Measurements from ENCODE around the gene ADRA2C. TPM values are rescaled to one million over a fixed set of nuclear protein-coding genes. Genes with fewer than 3 reads are reported as not detected.

Gene ADRA2C
- total RNA-seq, 2 donors from 2014 or later: not detected

DNA sequence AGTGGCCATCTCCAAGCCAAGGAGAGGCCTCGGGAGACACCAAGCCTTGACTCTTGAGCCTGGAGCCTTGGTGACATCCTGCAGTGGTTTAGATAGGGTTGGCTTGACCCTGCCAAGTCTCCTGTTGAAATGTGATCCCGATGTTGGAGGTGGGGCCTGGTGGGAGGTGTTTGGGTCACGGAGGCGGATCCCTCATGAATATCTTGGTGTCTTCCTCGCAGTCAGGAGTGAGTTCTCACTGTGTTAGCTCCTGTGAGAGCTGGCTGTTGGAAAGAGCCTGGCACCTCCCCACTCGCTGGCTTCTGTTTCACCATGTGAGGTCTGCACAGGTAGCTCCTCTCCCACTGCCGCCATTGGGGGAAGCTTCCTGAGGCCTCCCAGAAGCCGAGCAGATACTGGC lies 38.8 kb downstream of the ADRA2C start:
- H3K9me3 ChIP-seq (ENCODE audit: control insufficient read depth, low read length, poor library complexity, severe bottlenecking): no peaks in the 10 kb centered on the region
- no peak for ATAC-seq
- H3K27me3 Mint-ChIP-seq: peaks cover 30% of the 10 kb centered on the region
- no peak for DNase-seq
- peaks cover 2% of the 10 kb centered on the region for H3K4me1 Mint-ChIP-seq
- H3K4me3 Mint-ChIP-seq: no peak overlapping the region
- no peak overlapping the region for H3K27ac Mint-ChIP-seq
- no peaks in the 10 kb centered on the region for H3K36me3 Mint-ChIP-seq (ENCODE audit: low read depth)

DNA sequence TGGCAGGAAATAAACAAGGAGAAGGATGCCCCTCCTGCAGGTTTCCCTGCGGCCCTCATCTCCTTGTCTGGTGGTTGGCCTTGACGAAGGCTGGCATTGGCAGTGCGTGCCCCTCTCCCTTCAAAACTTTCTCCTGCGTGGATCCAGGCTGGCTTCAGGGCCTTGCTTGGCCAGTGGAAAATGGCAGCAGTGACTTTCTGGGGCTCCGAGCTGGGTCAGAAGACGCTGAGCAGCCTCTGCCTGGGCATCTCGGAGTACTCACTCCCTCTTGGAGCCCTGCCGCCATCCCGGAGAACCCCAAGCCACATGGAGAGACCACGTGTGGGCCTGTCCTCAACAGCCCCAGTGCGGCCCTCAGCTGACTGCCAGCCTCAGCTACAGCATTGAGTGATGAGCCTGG lies 39.5 kb downstream of the ADRA2C start:
- Mint-ChIP-seq H3K4me1 (peaks cover 2% of the 10 kb centered on the region), H3K4me3 (no peak overlapping the region), H3K36me3 (ENCODE audit: low read depth) (no peaks in the 10 kb centered on the region), H3K27ac (no peak overlapping the region), H3K27me3 (peaks cover 33% of the 10 kb centered on the region)
- no peaks in the 10 kb centered on the region for H3K9me3 ChIP-seq (ENCODE audit: control insufficient read depth, low read length, poor library complexity, severe bottlenecking)
- DNase-seq: no peak
- ATAC-seq: no peak

DNA sequence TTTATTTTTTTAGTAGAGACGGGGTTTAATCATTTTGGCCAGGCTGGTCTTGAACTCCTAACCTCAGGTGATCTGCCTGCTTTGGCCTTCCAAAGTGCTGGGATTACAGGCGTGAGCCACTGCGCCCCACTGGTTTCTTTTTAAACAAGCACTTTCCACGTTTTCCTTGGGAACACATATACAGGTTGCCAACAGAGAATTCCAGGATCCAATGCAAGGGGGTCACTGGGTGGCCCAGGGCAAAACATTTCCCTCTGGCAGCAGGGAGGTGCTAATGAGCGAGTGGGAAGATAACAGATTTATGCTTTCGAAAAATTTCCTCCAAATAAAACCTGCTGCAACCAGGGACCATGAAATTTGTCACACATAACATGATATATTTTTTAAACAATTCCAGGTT lies 41.1 kb downstream of the ADRA2C start:
- no peaks in the 10 kb centered on the region for H3K36me3 Mint-ChIP-seq (ENCODE audit: low read depth)
- H3K4me1 Mint-ChIP-seq: peaks cover 2% of the 10 kb centered on the region
- H3K4me3 Mint-ChIP-seq: no peak overlapping the region
- no peaks in the 10 kb centered on the region for H3K9me3 ChIP-seq (ENCODE audit: control insufficient read depth, low read length, poor library complexity, severe bottlenecking)
- H3K27me3 Mint-ChIP-seq: peaks cover 36% of the 10 kb centered on the region
- ATAC-seq (no peak), DNase-seq (no peak)
- H3K27ac Mint-ChIP-seq: no peak overlapping the region

DNA sequence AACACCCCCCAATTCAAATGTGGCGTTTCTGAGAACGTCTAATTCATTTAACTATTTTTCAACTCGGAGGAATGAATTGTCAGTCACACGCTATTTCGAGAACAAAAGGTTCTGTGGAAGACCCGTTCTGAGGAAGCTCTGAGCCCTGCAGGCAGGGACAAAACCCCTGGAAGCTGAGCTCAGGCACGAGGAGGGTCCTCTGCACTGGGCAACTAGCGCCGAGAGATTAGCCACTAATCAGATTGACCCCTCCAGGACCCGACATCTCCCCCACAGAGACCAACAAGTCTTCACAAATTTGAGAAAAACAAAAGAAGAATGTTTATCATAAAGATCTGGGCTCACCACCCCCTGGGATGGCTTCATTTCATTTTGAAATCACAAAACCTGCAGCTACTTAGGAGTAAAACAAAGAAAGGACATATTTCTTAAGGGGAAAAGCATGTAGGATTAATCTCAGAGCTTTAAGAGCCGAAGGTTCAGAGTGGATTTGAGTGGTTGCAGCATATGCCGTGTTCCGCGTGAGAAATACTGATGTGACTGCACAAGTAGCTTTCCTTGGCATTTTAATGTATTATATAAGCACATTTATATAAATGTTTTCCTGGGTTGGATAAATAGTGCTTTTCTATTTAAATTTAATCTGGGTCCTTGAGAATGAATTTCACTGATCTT lies 41.8 kb downstream of the ADRA2C start:
- Mint-ChIP-seq H3K27ac (no peak overlapping the region), H3K4me3 (no peak overlapping the region), H3K36me3 (ENCODE audit: low read depth) (no peaks in the 10 kb centered on the region), H3K4me1 (peaks cover 2% of the 10 kb centered on the region), H3K27me3 (peaks cover 36% of the 10 kb centered on the region)
- no peak for ATAC-seq
- no peak for DNase-seq
- no peaks in the 10 kb centered on the region for H3K9me3 ChIP-seq (ENCODE audit: control insufficient read depth, low read length, poor library complexity, severe bottlenecking)

DNA sequence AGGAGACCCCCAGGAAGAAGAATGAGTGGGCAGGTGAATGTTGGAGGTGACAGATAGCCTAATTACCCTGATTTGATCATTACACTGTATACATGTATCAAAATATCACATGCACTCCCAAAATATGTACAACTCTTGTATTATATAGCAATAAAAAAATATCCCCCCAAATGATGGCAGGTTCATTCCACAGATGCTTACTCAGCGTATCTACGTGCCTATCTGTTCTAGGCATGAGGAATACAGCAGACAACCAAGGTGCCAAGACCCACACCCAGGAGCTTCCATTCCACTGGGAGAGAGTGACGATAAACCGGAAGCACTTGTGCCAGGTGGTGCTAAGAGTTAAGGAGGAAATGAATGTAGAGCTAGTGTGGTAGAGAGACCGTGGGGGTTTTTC lies 42.4 kb downstream of the ADRA2C start:
- Mint-ChIP-seq H3K27ac (no peak overlapping the region), H3K27me3 (peaks cover 36% of the 10 kb centered on the region), H3K4me3 (no peak overlapping the region), H3K36me3 (ENCODE audit: low read depth) (no peaks in the 10 kb centered on the region), H3K4me1 (peaks cover 2% of the 10 kb centered on the region)
- H3K9me3 ChIP-seq (ENCODE audit: control insufficient read depth, low read length, poor library complexity, severe bottlenecking): no peaks in the 10 kb centered on the region
- DNase-seq (no peak), ATAC-seq (no peak)

DNA sequence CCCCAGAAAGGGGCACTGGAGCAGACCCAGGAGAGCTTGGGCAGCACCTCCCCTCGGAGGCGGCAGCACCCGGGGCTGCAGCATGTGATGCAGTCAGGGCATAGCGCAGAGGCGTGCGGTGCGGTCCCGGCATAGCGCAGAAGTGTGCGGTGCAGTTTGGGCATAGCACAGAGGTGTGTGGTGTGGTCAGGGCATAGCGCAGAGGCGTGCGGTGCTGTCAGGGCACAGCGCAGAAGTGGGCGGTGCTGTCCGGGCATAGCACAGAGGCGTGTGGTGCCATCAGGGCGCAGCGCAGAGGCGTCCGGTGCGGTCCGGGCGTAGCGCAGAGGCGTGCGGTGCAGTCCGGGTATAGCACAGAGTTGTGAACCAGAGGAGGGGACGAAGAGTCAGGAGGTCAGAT lies 42.8 kb downstream of the ADRA2C start:
- peaks cover 36% of the 10 kb centered on the region for H3K27me3 Mint-ChIP-seq
- no peak for ATAC-seq

DNA sequence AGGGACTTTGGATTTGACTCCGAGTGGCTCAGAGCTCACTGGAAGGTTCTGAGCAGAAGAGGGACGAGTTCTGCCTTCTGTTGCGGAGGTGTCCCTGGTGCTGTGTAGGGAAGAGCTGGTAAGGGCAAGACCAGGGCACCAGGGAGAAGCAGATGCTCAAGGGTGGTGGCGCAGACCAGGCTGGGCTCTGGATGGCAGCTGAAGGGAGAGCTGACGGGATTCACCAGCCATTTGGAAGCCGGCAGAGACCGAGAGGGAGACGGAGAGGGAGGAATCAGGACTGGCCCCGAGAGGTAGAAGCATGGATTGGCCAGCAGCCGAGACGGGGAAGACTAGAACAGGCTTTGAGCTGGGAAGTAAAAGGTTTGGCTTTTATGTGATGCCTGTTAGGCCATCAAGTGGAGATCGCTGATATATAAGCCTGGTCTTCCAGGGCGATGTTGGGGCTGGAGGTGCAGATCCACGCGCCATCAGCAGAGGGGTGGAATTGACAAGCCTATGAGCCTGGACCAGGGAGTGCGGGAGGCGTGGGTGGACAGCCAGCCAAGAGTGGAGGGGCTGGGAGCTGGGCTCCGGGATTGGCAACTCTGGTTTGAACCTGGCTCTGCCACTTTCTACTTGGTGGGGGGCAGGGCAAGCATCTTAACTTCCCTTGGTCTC lies 43.4 kb downstream of the ADRA2C start:
- no peak overlapping the region for H3K4me3 Mint-ChIP-seq
- no peak for ATAC-seq
- H3K9me3 ChIP-seq (ENCODE audit: control insufficient read depth, low read length, poor library complexity, severe bottlenecking): no peaks in the 10 kb centered on the region
- no peaks in the 10 kb centered on the region for H3K36me3 Mint-ChIP-seq (ENCODE audit: low read depth)
- H3K27ac Mint-ChIP-seq: no peak overlapping the region
- DNase-seq: no peak
- no peaks in the 10 kb centered on the region for H3K4me1 Mint-ChIP-seq
- H3K27me3 Mint-ChIP-seq: peaks cover 36% of the 10 kb centered on the region

More for the DNA sequence above, 42.8 kb downstream of the ADRA2C start:
- no peak for DNase-seq
- Mint-ChIP-seq H3K36me3 (ENCODE audit: low read depth) (no peaks in the 10 kb centered on the region), H3K27ac (no peak overlapping the region), H3K4me1 (peaks cover 2% of the 10 kb centered on the region), H3K4me3 (no peak overlapping the region)
- no peaks in the 10 kb centered on the region for H3K9me3 ChIP-seq (ENCODE audit: control insufficient read depth, low read length, poor library complexity, severe bottlenecking)

DNA sequence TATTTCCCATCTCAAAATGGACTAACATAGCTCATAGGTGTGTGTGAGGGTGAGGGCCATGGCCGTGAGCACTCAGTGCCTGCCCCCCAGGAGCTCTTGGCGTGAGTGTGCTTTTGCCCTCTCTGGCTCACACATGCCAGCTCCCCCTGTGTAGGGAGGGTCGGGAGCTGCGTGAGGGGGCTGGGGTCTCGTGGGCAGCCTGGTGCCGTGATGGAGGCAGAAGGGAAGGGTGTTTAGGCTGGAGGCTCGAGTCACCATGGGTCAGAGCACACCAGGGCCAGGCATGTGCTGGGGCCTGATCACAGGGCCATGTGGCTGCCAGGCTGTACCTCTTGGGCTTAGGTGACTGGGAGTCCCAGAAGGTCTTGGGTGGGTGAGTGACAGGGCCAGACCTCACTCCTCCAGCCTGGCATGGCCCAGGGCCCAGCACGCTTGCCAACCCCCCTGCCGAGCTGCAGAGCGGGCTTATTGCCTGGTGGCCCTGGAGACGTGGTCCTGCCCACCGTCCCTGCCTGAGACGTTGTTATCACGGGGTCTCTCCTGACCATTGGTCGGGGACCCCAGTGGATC lies 44.0 kb downstream of the ADRA2C start:
- H3K36me3 Mint-ChIP-seq (ENCODE audit: low read depth): no peaks in the 10 kb centered on the region
- H3K4me1 Mint-ChIP-seq: no peaks in the 10 kb centered on the region
- H3K27ac Mint-ChIP-seq: no peak overlapping the region
- H3K9me3 ChIP-seq (ENCODE audit: control insufficient read depth, low read length, poor library complexity, severe bottlenecking): no peaks in the 10 kb centered on the region
- no peak overlapping the region for H3K4me3 Mint-ChIP-seq
- H3K27me3 Mint-ChIP-seq: peaks cover 36% of the 10 kb centered on the region
- DNase-seq (no peak), ATAC-seq (no peak)

DNA sequence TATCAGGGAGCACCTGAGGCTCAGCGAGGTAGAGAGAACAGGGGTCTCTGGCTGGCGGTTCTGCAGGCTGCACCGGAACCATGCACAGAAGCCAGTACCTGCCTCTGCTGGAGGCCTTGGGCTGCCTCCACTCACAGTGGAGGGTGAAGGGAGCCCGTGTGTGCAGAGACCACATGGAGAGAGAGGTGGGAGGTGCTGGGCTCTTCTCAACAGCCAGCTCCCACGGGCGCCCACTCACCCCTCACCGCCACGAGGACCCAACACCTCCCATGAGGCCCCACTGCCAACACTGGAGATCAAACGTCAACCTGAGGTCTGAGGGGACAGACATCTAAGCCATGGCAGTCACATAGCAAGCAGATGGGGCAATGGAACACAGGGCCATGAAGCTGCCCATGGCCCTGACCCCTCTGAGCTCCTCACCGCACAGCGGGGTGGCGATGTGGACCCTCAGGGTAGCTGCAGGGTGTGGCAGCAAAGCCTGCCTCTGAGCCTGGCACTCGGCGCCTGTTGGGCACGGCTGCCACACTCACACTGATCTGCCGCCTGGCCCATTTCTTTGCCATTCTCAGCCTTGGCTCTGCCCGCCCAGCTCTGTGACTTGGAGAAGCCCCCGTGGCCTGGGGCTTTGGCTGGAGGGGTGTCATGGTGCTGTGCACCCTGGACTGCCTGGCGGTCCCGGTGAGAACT lies 44.8 kb downstream of the ADRA2C start:
- no peak overlapping the region for H3K27ac Mint-ChIP-seq
- H3K4me3 Mint-ChIP-seq: no peak overlapping the region
- ATAC-seq: no peak
- H3K27me3 Mint-ChIP-seq: peaks cover 36% of the 10 kb centered on the region
- no peak for DNase-seq
- H3K4me1 Mint-ChIP-seq: no peaks in the 10 kb centered on the region
- no peaks in the 10 kb centered on the region for H3K36me3 Mint-ChIP-seq (ENCODE audit: low read depth)
- no peaks in the 10 kb centered on the region for H3K9me3 ChIP-seq (ENCODE audit: control insufficient read depth, low read length, poor library complexity, severe bottlenecking)

DNA sequence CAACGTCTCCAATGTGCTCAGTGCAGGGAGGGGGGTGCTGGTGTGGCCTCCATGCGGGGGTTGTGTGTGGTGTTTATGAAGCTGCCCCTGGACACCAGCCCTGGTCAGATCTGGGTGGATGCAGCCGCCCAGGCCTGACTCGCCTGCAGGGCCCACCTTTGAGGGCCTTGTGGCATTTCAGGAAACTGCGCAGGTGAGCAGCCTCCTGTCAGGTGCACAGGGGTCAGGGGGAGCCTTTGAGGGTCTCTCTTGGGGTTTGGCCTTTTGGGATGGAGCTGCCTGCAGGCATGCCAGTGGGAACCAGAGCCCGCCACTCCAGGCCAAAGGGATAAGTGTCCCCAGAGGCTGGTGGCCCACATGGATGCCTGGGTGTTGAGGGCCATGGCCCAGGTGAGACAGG lies 45.4 kb downstream of the ADRA2C start:
- Mint-ChIP-seq H3K4me1 (no peaks in the 10 kb centered on the region), H3K4me3 (no peak overlapping the region), H3K36me3 (ENCODE audit: low read depth) (no peaks in the 10 kb centered on the region), H3K27ac (no peak overlapping the region), H3K27me3 (peaks cover 36% of the 10 kb centered on the region)
- ATAC-seq (no peak), DNase-seq (no peak)
- no peaks in the 10 kb centered on the region for H3K9me3 ChIP-seq (ENCODE audit: control insufficient read depth, low read length, poor library complexity, severe bottlenecking)

DNA sequence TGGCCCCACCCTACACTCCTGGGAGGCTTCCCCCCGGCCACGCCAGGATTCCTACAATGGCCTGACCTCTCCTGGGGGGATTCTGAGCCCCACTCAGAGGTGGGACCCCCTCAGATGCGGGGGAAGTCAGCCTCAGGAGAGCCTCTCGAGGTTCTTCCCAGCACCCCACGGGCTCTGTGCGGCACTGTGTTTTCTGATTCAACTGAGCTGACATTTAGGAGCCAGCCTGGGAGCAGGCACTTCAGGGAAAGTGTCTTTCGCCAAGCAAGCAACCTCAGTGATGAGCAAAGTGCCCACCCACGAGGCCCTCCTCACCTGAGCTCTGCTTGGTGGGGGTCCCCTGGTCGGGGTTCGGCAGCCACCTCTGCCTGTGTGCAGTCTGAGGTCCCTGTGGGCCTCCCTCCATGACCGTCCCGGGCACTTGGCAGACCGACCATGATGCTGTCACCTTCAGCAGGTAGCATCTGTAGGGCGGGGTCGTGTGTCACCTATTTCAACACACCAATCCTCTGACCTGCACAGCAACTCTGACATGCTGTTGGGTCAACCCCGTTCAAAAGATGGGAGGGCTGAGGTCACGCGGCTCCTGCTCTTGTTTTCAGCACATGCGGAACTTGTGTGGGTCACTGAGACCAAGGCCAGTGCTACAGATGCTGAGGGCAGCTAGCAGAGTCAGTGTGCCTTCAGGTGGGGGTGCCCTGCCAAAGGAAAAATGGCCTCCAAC lies 46.2 kb downstream of the ADRA2C start:
- Mint-ChIP-seq H3K27ac (no peak overlapping the region), H3K27me3 (peaks cover 36% of the 10 kb centered on the region), H3K4me1 (no peaks in the 10 kb centered on the region), H3K36me3 (ENCODE audit: low read depth) (no peaks in the 10 kb centered on the region), H3K4me3 (no peak overlapping the region)
- ATAC-seq (no peak), DNase-seq (no peak)
- H3K9me3 ChIP-seq (ENCODE audit: control insufficient read depth, low read length, poor library complexity, severe bottlenecking): no peaks in the 10 kb centered on the region

DNA sequence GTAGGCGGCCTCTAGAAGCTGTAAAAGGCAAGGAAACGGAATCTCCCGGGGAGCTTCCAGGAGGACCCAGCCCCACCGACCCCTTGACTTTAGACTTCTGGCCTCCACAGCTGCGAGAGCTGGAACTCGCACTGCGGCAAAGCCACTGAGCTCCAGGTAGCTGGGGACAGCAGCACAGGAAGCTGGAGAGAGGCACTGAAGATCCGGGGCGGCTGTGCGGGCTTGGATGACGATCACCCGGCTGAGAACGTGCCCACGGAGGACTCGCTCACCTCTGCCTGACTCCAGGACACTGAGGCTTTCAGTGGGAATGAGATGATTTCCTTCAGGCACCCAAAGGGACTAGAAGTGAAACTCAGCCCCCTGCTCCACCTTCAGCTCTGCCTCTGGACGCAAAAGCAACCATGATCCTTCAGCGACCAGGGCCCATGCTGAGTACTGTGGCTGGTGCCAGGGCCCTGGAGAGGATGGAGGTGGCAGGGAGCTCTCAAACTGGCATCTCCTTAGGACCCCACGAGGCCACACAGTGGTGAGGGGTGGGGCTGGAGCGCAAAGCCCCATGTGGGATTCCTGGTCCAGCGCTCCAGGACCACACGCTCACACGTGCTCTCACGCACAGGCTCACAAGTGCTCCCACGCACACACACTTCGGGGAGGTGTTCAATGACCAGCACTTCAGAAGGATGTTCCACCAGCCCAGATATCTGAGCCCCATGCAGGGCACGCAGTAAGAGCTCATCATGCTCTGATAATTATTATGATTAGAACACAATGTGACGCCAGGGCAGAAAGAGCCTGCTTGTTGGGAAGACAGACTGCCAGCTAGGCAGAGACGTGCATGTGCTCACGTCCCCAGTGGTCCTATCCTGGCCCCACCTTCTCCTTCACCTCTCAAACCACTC lies 47.2 kb downstream of the ADRA2C start:
- Mint-ChIP-seq H3K4me3 (no peak overlapping the region), H3K4me1 (no peaks in the 10 kb centered on the region), H3K27me3 (peaks cover 28% of the 10 kb centered on the region), H3K36me3 (ENCODE audit: low read depth) (no peaks in the 10 kb centered on the region), H3K27ac (no peak overlapping the region)
- H3K9me3 ChIP-seq (ENCODE audit: control insufficient read depth, low read length, poor library complexity, severe bottlenecking): no peaks in the 10 kb centered on the region
- DNase-seq: no peak
- ATAC-seq: no peak
